HG02938 (cell line): ENCODE data around the gene NUP98.

Source experiments
- ATAC-seq: cut with Tn5 transposase; IDR thresholded peaks from one replicate; pipeline ENCODE4 v1.9.1; 2021; ENCODE audit warnings: mild to moderate bottlenecking, moderate library complexity; ENCODE audit not compliant: unreplicated experiment

Gene NUP98

GRCh38 chr11:3738723-3739122, 58.6 kb downstream of the NUP98 start:
- no peak for ATAC-seq

- ATAC-seq, result no peak
Observed at GRCh38 chr11:3738241-3738640, 59.1 kb downstream of the NUP98 start.

- no peak for ATAC-seq
Observed at GRCh38 chr11:3737386-3737933, 59.9 kb downstream of the NUP98 start.

GRCh38 chr11:3736816-3737215, 60.5 kb downstream of the NUP98 start:
- no peak for ATAC-seq

- no peak for ATAC-seq
Observed at GRCh38 chr11:3735827-3736226, 61.5 kb downstream of the NUP98 start.

- ATAC-seq, result no peak
Observed at GRCh38 chr11:3732671-3733436, 64.5 kb downstream of the NUP98 start.

- ATAC-seq, result no peak
Observed at GRCh38 chr11:3723014-3723708, 74.2 kb downstream of the NUP98 start.

- ATAC-seq, result no peak
Observed at GRCh38 chr11:3722100-3722499, 75.3 kb downstream of the NUP98 start.

- no peak for ATAC-seq
Observed at GRCh38 chr11:3720997-3721396, 76.4 kb downstream of the NUP98 start.

- ATAC-seq, result no peak
Observed at GRCh38 chr11:3712274-3712673, 85.1 kb downstream of the NUP98 start.

GRCh38 chr11:3710485-3711259, 86.7 kb downstream of the NUP98 start:
- ATAC-seq, result no peak

GRCh38 chr11:3709977-3710376, 87.4 kb downstream of the NUP98 start:
- ATAC-seq, result no peak

- no peak for ATAC-seq
Observed at GRCh38 chr11:3707176-3707575, 90.2 kb downstream of the NUP98 start.

GRCh38 chr11:3703383-3703782, 94.0 kb downstream of the NUP98 start:
- no peak for ATAC-seq

- ATAC-seq, result no peak
Observed at GRCh38 chr11:3700910-3701309, 96.4 kb downstream of the NUP98 start.

GRCh38 chr11:3700410-3700809, 96.9 kb downstream of the NUP98 start:
- ATAC-seq, result no peak

GRCh38 chr11:3686751-3687150, 110.6 kb downstream of the NUP98 start:
- ATAC-seq, result no peak

- no peak for ATAC-seq
Observed at GRCh38 chr11:3685923-3686322, 111.4 kb downstream of the NUP98 start.

GRCh38 chr11:3684819-3685172, 112.6 kb downstream of the NUP98 start:
- ATAC-seq, result no peak

- ATAC-seq, result no peak
Observed at GRCh38 chr11:3684129-3684818, 113.1 kb downstream of the NUP98 start.

GRCh38 chr11:3683039-3683438, 114.3 kb downstream of the NUP98 start:
- no peak for ATAC-seq
